Brain microvascular endothelial cell (primary cell): ENCODE results near the gene CLMN.

ENCODE experiments used
- DNase-seq: peaks from one replicate; pipeline ENCODE4 v3.0.0-alpha.2; 2020
- H3K27ac ChIP-seq: fragments of 250-450 bp; sonication (Bioruptor Pico); 2 replicates; pipeline ENCODE4 v1.5.1; 2020; ENCODE audit warnings: mild to moderate bottlenecking, moderate library complexity
- H3K27me3 ChIP-seq: fragments of 250-450 bp; sonication (Bioruptor Pico); replicated peaks from 2 replicates; pipeline ENCODE4 v1.5.1; 2020; ENCODE audit warnings: mild to moderate bottlenecking
- H3K36me3 ChIP-seq: fragments of 250-450 bp; sonication (Bioruptor Pico); replicated peaks from 2 replicates; pipeline ENCODE4 v1.5.1; 2020; ENCODE audit warnings: mild to moderate bottlenecking
- H3K4me3 ChIP-seq: 2 replicates; pipeline ENCODE4 v1.5.1; 2011; ENCODE audit warnings: low read depth, mild to moderate bottlenecking, control low read depth, low read length, moderate library complexity
- in situ Hi-C: cut with HindIII; loops from 2 replicates; pipeline ENCODE4 v1.10.0; 2017; ENCODE audit warnings: low sequenced_read_pairs, low pct_ligation_motif_present
- TF ChIP-seq, protein P1 (sequence below): IDR thresholded peaks from 2 replicates; pipeline ENCODE4 v1.5.1; 2011; ENCODE audit warnings: low read depth, mild to moderate bottlenecking, moderate library complexity, low read length, control low read depth, inconsistent platforms; ENCODE audit errors: missing control alignments

The CLMN gene, protein sequence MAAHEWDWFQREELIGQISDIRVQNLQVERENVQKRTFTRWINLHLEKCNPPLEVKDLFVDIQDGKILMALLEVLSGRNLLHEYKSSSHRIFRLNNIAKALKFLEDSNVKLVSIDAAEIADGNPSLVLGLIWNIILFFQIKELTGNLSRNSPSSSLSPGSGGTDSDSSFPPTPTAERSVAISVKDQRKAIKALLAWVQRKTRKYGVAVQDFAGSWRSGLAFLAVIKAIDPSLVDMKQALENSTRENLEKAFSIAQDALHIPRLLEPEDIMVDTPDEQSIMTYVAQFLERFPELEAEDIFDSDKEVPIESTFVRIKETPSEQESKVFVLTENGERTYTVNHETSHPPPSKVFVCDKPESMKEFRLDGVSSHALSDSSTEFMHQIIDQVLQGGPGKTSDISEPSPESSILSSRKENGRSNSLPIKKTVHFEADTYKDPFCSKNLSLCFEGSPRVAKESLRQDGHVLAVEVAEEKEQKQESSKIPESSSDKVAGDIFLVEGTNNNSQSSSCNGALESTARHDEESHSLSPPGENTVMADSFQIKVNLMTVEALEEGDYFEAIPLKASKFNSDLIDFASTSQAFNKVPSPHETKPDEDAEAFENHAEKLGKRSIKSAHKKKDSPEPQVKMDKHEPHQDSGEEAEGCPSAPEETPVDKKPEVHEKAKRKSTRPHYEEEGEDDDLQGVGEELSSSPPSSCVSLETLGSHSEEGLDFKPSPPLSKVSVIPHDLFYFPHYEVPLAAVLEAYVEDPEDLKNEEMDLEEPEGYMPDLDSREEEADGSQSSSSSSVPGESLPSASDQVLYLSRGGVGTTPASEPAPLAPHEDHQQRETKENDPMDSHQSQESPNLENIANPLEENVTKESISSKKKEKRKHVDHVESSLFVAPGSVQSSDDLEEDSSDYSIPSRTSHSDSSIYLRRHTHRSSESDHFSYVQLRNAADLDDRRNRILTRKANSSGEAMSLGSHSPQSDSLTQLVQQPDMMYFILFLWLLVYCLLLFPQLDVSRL

DNA sequence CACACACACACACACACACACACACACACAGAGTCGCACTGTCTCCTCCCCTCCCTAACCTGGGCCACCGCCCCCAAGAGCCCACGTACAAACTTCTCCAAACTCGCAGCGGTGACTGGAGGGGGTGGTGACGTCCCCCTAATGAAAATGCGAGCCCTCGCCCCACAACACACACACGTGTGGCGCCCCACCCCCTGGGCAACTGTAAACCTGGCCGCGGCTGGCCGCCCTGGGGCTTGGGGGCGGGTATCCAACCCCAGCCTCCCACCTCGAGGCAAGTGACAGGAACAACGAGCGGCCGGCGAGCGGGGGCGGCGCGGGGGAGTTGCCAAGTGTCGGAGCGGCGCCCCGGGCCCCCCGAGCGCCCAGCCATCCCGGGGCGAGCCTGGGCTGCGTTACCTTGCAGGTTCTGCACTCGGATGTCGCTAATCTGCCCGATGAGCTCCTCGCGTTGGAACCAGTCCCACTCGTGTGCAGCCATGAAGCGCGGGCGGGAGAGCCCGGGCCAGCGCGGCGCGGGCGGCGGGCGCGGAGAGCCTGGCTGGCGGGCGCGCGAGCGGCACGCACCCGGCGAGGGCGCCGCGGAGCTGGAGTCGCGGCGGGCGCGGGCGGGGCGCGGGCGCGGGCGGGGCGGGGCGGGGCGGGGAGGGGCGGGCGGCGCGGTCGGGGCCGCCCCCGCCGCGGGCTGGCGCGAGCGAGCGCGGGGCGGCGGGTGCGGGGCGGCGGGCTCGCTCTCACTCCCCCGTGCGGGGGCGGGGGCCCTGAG lies at the start of gene CLMN:
Gene CLMN, minus strand, starts transcription at position 597 of the 766 bp plus-strand sequence. Its CDS starts 116 bp downstream, at position 481.
- Histone ChIP-seq H3K4me3 (peak within 1 kb of the TSS; percentile 63), H3K36me3 (no peaks in the 10 kb centered on the region), H3K27ac (no peak within 1 kb of the TSS), H3K27me3 (no peaks in the 10 kb centered on the region)
- TF ChIP-seq, protein P1, sequence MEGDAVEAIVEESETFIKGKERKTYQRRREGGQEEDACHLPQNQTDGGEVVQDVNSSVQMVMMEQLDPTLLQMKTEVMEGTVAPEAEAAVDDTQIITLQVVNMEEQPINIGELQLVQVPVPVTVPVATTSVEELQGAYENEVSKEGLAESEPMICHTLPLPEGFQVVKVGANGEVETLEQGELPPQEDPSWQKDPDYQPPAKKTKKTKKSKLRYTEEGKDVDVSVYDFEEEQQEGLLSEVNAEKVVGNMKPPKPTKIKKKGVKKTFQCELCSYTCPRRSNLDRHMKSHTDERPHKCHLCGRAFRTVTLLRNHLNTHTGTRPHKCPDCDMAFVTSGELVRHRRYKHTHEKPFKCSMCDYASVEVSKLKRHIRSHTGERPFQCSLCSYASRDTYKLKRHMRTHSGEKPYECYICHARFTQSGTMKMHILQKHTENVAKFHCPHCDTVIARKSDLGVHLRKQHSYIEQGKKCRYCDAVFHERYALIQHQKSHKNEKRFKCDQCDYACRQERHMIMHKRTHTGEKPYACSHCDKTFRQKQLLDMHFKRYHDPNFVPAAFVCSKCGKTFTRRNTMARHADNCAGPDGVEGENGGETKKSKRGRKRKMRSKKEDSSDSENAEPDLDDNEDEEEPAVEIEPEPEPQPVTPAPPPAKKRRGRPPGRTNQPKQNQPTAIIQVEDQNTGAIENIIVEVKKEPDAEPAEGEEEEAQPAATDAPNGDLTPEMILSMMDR: no peak
- no peak for DNase-seq
- in situ Hi-C loops: no loop called here

DNA sequence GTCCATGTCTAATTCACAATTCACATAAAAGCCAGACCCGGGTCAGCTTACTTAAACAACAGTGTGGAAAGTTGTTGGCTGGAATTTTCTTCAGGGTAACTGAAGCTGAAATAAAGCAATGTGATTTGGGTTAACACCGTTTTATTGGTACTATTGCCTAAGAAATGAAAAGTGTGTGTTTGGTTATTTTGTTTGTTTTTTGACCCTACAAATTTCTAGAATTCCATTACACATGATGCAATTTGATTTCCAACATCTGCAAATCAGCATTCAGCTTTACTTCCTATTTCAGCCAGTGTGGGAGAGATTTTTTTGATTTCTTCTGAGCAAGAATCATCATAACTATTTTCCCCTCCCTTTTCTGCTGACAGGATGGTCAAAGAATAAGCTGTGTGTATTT lies 45.7 kb upstream of the CLMN start:
- H3K27me3 ChIP-seq: peaks cover 2% of the 10 kb centered on the region
- in situ Hi-C loops: no loop called here
- no peak overlapping the region for H3K4me3 ChIP-seq
- no peak overlapping the region for H3K27ac ChIP-seq
- H3K36me3 ChIP-seq: no peaks in the 10 kb centered on the region
- TF ChIP-seq, protein P1: no peak
- no peak for DNase-seq

DNA sequence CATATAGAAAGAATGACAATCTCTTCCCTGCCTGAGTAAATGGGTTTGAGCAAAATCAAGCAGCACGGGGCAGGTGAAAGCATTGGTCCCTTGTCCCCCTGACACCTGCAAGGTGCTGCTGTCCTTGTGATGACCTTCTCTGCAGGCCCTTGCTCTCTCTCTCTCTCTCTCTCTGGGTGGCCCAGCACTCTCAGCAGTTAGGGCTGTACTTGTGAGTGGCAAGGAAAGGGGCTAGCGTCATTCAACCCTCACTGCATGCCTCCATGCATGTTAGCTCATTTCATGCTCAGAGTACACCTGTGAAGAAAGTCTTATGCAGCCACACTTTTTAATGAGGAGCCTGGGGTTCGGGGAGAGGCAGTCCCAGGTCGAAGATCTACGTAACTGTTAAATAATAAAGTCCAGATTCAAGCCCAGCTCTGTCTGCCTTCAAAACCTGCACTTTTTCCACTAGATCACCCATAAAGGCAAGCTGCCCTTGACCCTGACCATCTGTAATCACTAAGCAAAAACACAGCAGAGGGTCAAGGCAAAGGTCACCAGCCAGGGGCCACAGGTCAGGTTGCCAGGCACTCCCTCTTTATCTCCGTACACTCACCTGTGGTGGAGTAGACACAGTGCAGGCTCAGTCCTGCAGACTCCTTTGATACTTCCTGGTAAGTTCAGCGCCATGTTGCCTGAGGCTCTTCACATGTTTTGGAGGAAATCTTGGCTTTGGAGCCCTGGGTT lies 44.9 kb upstream of the CLMN start:
- in situ Hi-C loops: no loop called here
- TF ChIP-seq, protein P1: no peak
- Histone ChIP-seq H3K36me3 (no peaks in the 10 kb centered on the region), H3K4me3 (no peak overlapping the region), H3K27ac (no peak overlapping the region), H3K27me3 (peaks cover 5% of the 10 kb centered on the region)
- no peak for DNase-seq

DNA sequence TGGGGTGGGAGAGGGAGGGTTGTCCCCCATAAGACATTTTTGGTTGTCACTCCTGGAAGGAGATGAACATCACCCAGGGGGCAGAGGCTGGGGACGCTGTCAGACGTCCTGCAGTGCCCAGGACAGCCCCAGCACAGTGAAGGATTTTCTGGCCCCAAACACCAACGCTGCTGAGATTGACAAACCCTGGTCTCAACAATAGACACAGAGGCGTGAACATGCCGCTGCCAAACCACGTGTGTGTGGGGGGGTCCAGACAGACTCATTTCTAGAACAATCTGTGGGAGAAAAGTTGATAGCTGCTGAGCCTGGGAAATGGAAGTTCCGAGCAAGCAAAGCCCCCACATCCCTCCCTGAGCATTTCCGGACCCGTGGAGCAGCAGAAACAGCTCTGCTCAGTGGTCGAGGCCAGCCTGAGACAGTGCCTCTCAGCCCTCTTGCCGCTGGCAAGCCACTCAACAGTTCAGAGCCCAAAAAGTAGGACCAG lies 43.8 kb upstream of the CLMN start:
- in situ Hi-C loops: no loop called here
- no peak overlapping the region for H3K4me3 ChIP-seq
- no peak for DNase-seq
- TF ChIP-seq, protein P1: no peak
- no peaks in the 10 kb centered on the region for H3K36me3 ChIP-seq
- peaks cover 5% of the 10 kb centered on the region for H3K27me3 ChIP-seq
- H3K27ac ChIP-seq: no peak overlapping the region

DNA sequence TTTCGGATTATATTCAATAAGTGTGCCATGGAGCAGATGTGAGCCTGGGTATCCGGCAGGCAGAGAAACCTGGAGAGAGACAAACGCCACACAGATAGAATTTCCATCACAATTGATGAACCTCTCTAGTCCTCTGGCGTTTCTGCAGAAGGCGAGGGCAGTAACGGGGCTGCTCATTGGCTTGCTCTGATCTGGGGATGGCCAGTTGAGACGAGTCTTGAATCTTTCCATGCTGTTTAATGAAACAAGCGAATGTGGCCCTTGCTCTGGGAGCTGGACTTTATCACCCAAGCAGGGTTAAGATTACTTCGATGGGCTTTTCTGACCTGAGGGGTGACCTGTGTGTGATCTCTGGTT lies 42.4 kb upstream of the CLMN start:
- TF ChIP-seq, protein P1: no peak
- no peak overlapping the region for H3K27ac ChIP-seq

More for the DNA sequence above, 42.4 kb upstream of the CLMN start:
- no peak for DNase-seq
- H3K4me3 ChIP-seq: no peak overlapping the region
- in situ Hi-C loops: no loop called here
- H3K27me3 ChIP-seq: peaks cover 5% of the 10 kb centered on the region
- no peaks in the 10 kb centered on the region for H3K36me3 ChIP-seq
